DND-41 (cell line): ENCODE results near the gene DYNC1H1.

ENCODE experiments used
- ATAC-seq: fragments of 200-7000 bp; cut with Tn5 transposase; 3 replicates; pipeline ENCODE4 v1.9.1; 2021; ENCODE audit warnings: low read depth; ENCODE audit not compliant: insufficient read depth
- DNase-seq: peaks from one replicate; pipeline ENCODE4 v3.0.0-alpha.2; 2020
- H2AFZ ChIP-seq: 2 replicates; pipeline ENCODE4 v1.6.0; 2012; ENCODE audit warnings: low read depth, low read length
- H3K27ac ChIP-seq: 2 replicates; pipeline ENCODE4 v1.5.1; 2012; ENCODE audit warnings: low read length, inconsistent platforms
- H3K27me3 ChIP-seq: fragments of 200-600 bp; sonication (generic); 2 replicates; pipeline ENCODE4 v1.6.0; 2012; ENCODE audit warnings: low read length, mild to moderate bottlenecking, inconsistent platforms; ENCODE audit not compliant: insufficient read depth, poor library complexity
- H3K36me3 ChIP-seq: 2 replicates; pipeline ENCODE4 v1.5.1; 2012; ENCODE audit warnings: low read length, inconsistent platforms; ENCODE audit not compliant: insufficient read depth
- H3K4me1 ChIP-seq: 2 replicates; pipeline ENCODE4 v1.5.1; 2012; ENCODE audit warnings: mild to moderate bottlenecking, low read length; ENCODE audit not compliant: insufficient read depth
- H3K4me2 ChIP-seq: 2 replicates; pipeline ENCODE4 v1.6.0; 2012; ENCODE audit warnings: mild to moderate bottlenecking, moderate library complexity, low read length, inconsistent platforms; ENCODE audit not compliant: insufficient read depth
- H3K4me3 ChIP-seq, 2 experiments: fragments of 200-600 bp in 1 of 2; shearing (Covaris generic) in 1 of 2; 2 replicates each; pipeline ENCODE4 v1.5.1; 2012 to 2016; ENCODE audit warnings: inconsistent platforms in 2 of 2, low read length in 2 of 2, mild to moderate bottlenecking in 2 of 2, low read depth in 1 of 2, moderate library complexity in 1 of 2
- H3K79me2 ChIP-seq: 2 replicates; pipeline ENCODE4 v1.6.0; 2012; ENCODE audit warnings: low read length, inconsistent platforms; ENCODE audit not compliant: insufficient read depth
- H3K9ac ChIP-seq: 2 replicates; pipeline ENCODE4 v1.6.0; 2012; ENCODE audit warnings: low read depth, mild to moderate bottlenecking, inconsistent platforms, low read length, moderate library complexity
- H3K9me3 ChIP-seq: 2 replicates; pipeline ENCODE4 v1.5.1; 2012; ENCODE audit warnings: low read length, moderate library complexity, mild to moderate bottlenecking, inconsistent platforms; ENCODE audit not compliant: insufficient read depth, severe bottlenecking
- H4K20me1 ChIP-seq: 2 replicates; pipeline ENCODE4 v1.6.0; 2012; ENCODE audit warnings: low read length; ENCODE audit not compliant: insufficient read depth
- EZH2 ChIP-seq: IDR thresholded peaks from 3 replicates; pipeline ENCODE4 v1.6.1; 2012; ENCODE audit warnings: borderline replicate concordance, low read depth, mild to moderate bottlenecking, moderate library complexity, low read length, inconsistent platforms; ENCODE audit not compliant: severe bottlenecking
- TF ChIP-seq, protein P1 (sequence below): IDR thresholded peaks from 2 replicates; pipeline ENCODE4 v1.5.1; 2012; ENCODE audit warnings: borderline replicate concordance, low read length, moderate library complexity, mild to moderate bottlenecking; ENCODE audit not compliant: poor library complexity, severe bottlenecking; ENCODE audit errors: extremely low read depth

Gene DYNC1H1

DNA sequence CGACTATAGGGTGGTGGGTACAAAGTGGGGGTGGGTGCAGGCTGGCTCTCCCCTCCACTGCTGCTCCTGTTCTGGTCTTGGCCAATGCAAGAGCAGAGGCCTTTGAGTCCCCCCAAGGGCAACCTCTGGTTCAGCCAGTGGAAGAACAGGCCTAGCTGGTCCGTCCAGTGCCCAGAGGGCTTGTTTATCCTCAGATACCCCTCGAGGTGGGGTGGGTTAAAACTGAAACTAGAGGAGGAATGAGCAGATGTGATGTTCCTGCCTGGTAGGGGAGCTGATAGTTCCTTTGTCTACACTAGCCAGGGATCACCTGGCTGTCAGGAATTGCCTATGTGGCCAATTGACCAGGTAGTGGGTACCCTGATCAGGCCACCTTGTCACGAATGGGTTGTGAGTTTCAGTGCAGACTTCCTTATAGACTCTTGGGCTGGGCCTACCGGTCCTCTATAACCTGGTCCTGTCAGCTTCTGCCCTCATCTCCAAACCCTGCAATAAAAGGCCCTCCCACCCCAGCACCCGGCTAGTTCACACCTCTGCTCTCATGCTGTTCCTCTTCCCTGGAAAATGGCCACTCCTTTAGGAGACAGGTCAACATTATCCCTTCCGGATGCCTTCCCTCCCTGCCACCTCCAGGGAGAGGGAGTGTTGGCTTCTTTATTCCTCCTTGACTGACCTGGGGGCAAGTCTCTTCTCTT lies 133.2 kb downstream of the DYNC1H1 start:
- no peaks in the 10 kb centered on the region for H3K36me3 ChIP-seq
- H3K9me3 ChIP-seq = no peaks in the 10 kb centered on the region
- no peak overlapping the region for H3K4me2 ChIP-seq
- no peak overlapping the region for H3K27ac ChIP-seq
- no peaks in the 10 kb centered on the region for H3K79me2 ChIP-seq
- TF ChIP-seq EZH2 = no peak
- TF ChIP-seq, protein P1, sequence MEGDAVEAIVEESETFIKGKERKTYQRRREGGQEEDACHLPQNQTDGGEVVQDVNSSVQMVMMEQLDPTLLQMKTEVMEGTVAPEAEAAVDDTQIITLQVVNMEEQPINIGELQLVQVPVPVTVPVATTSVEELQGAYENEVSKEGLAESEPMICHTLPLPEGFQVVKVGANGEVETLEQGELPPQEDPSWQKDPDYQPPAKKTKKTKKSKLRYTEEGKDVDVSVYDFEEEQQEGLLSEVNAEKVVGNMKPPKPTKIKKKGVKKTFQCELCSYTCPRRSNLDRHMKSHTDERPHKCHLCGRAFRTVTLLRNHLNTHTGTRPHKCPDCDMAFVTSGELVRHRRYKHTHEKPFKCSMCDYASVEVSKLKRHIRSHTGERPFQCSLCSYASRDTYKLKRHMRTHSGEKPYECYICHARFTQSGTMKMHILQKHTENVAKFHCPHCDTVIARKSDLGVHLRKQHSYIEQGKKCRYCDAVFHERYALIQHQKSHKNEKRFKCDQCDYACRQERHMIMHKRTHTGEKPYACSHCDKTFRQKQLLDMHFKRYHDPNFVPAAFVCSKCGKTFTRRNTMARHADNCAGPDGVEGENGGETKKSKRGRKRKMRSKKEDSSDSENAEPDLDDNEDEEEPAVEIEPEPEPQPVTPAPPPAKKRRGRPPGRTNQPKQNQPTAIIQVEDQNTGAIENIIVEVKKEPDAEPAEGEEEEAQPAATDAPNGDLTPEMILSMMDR = no peak
- no peaks in the 10 kb centered on the region for H3K4me1 ChIP-seq
- H3K4me3 ChIP-seq = no peak overlapping the region
- no peak for DNase-seq
- ATAC-seq = no peak
- no peak overlapping the region for H3K9ac ChIP-seq
- no peak overlapping the region for H2AFZ ChIP-seq
- H4K20me1 ChIP-seq = no peaks in the 10 kb centered on the region
- H3K27me3 ChIP-seq = no peaks in the 10 kb centered on the region

DNA sequence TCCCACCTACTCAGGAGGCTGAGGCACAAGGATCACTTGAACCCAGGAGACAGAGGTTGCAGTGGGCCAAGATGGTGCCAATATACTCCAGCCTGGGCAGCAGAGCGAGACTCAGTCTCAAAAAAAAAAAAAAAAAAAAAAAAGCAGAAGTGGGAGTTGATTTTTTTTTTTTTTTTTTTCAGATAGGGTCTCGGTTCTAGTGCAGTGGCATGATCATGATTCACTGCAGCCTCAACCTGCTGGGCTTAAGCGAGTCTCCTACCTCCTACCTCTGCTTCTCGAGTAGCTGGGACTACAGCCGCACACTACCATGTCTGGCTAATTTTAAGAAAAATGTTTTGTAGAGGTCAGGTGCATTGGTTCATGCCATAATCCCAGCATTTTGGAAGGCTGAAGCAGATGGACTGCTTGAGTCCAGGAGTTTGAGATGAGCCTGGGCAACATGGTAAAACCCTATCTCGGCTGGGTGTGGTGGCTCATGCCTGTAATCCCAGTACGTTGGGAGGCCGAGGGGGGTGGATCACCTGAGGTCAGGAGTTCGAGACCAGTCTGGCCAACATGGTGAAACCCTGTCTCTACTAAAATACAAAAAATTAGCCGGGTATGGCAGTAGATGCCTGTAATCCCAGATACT lies 138.8 kb downstream of the DYNC1H1 start:
- TF ChIP-seq EZH2 = no peak
- TF ChIP-seq, protein P1 = no peak
- no peak for DNase-seq

DNA sequence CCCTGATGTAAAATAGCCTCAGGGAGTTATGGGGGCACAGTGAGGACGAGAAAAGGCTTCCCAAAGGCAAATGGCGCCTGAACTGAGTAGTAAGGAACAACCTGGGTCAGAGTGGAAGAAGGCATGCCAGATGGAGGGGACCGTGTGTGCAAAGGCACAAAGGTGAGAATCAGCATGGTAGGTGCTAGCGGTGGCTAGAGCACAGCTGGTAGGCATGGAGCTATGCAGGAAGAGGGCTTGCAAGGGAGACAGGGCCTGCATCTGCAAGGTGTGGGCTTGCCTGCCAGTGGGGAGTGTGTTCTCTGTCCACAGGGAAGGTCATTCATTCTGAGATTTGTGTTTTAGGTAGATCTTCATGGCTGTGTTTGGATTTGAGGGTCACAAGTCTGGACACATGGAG lies 141.0 kb downstream of the DYNC1H1 start:
- H3K27me3 ChIP-seq = peaks cover 2% of the 10 kb centered on the region
- no peaks in the 10 kb centered on the region for H3K79me2 ChIP-seq
- H3K9ac ChIP-seq = no peak overlapping the region
- no peaks in the 10 kb centered on the region for H4K20me1 ChIP-seq
- H3K4me1 ChIP-seq = no peaks in the 10 kb centered on the region
- no peak overlapping the region for H3K27ac ChIP-seq
- H3K9me3 ChIP-seq = no peaks in the 10 kb centered on the region
- H3K4me3 ChIP-seq = no peak overlapping the region
- H3K4me2 ChIP-seq = no peak overlapping the region
- TF ChIP-seq, protein P1 = no peak
- TF ChIP-seq EZH2 = no peak
- DNase-seq = no peak
- H3K36me3 ChIP-seq = no peaks in the 10 kb centered on the region
- no peak; the same call in 2 of the 3 replicates for ATAC-seq
- H2AFZ ChIP-seq = no peak overlapping the region; the same call in 1 of the 2 replicates

More for the DNA sequence above, 138.8 kb downstream of the DYNC1H1 start:
- no peak overlapping the region for H2AFZ ChIP-seq
- ATAC-seq = no peak
- no peak overlapping the region for H3K27ac ChIP-seq
- H3K9ac ChIP-seq = no peak overlapping the region
- no peaks in the 10 kb centered on the region for H3K9me3 ChIP-seq
- no peaks in the 10 kb centered on the region for H3K36me3 ChIP-seq
- H3K79me2 ChIP-seq = no peaks in the 10 kb centered on the region
- H3K4me3 ChIP-seq = no peak overlapping the region
- no peak overlapping the region for H3K4me2 ChIP-seq
- peaks cover 2% of the 10 kb centered on the region for H3K27me3 ChIP-seq
- no peaks in the 10 kb centered on the region for H4K20me1 ChIP-seq
- no peaks in the 10 kb centered on the region for H3K4me1 ChIP-seq
